GM19193 (cell line): ENCODE results near the gene CCR3.

ENCODE experiments used
- POLR2A ChIP-seq: IDR thresholded peaks from 4 replicates; pipeline ENCODE4 v1.6.1; 2011; ENCODE audit not compliant: insufficient read depth, insufficient read length; ENCODE audit errors: extremely low read depth

CCR3 gene

GRCh38 chr3:46297658-46298423 is 55.6 kb downstream of the CCR3 start:
- TF ChIP-seq POLR2A = no peak

GRCh38 chr3:46298871-46299607 is 56.8 kb downstream of the CCR3 start:
- TF ChIP-seq POLR2A = no peak

- TF ChIP-seq POLR2A = no peak
These were observed 57.6 kb downstream of the CCR3 start for GRCh38 chr3:46299608-46300460.

GRCh38 chr3:46300461-46300789 is 58.2 kb downstream of the CCR3 start:
- no peak for TF ChIP-seq POLR2A

- TF ChIP-seq POLR2A = no peak
These were observed 59.0 kb downstream of the CCR3 start for GRCh38 chr3:46301122-46301835.

- no peak for TF ChIP-seq POLR2A
These were observed 61.0 kb downstream of the CCR3 start for GRCh38 chr3:46303240-46303639.

- no peak for TF ChIP-seq POLR2A
These were observed 62.5 kb downstream of the CCR3 start for GRCh38 chr3:46304739-46305138.

- no peak for TF ChIP-seq POLR2A
These were observed 70.7 kb downstream of the CCR3 start for GRCh38 chr3:46312991-46313390.

GRCh38 chr3:46314517-46314916 is 72.3 kb downstream of the CCR3 start:
- TF ChIP-seq POLR2A = no peak

GRCh38 chr3:46316206-46316605 is 73.9 kb downstream of the CCR3 start:
- TF ChIP-seq POLR2A = no peak
